GM23338 (cell line): Measurements from ENCODE around the gene COQ8B. TPM values are rescaled to one million over a fixed set of nuclear protein-coding genes. Genes with fewer than 3 reads are reported as not detected.

Source experiments
- ATAC-seq: fragments of 200-7000 bp; cut with Tn5 transposase; 3 replicates; pipeline ENCODE4 v1.9.1; 2020
- DNase-seq: peaks from one replicate; pipeline ENCODE4 v3.0.0-alpha.2; 2015; ENCODE audit warnings: low spot score
- H2AFZ ChIP-seq: fragments of 200-600 bp; sonication (generic); 2 replicates; pipeline ENCODE4 v1.8.0; 2016; ENCODE audit warnings: antibody characterized with exemption, mild to moderate bottlenecking, moderate library complexity
- H3F3A ChIP-seq: fragments of 200-600 bp; sonication (generic); replicated peaks from 2 replicates; pipeline ENCODE4 v1.8.0; 2017; ENCODE audit warnings: antibody characterized with exemption, mixed run types, low read depth
- H3K27ac ChIP-seq: fragments of 200-600 bp; sonication (generic); 2 replicates; pipeline ENCODE4 v1.6.1; 2016; ENCODE audit warnings: low read depth
- H3K27me3 ChIP-seq: fragments of 200-600 bp; sonication (generic); 2 replicates; pipeline ENCODE4 v1.8.0; 2016; ENCODE audit warnings: mild to moderate bottlenecking, mixed run types, moderate library complexity; ENCODE audit not compliant: insufficient read depth
- H3K36me3 ChIP-seq: fragments of 200-600 bp; sonication (generic); 2 replicates; pipeline ENCODE4 v1.8.0; 2016; ENCODE audit warnings: mild to moderate bottlenecking; ENCODE audit not compliant: insufficient read depth
- H3K4me1 ChIP-seq: fragments of 200-600 bp; sonication (generic); 2 replicates; pipeline ENCODE4 v1.8.0; 2016; ENCODE audit warnings: mild to moderate bottlenecking, moderate library complexity; ENCODE audit not compliant: insufficient read depth
- H3K4me2 ChIP-seq: fragments of 200-600 bp; sonication (generic); 2 replicates; pipeline ENCODE4 v1.7.1; 2017; ENCODE audit warnings: mixed run types
- H3K4me3 ChIP-seq: fragments of 200-600 bp; sonication (generic); 2 replicates; pipeline ENCODE4 v1.6.1; 2016; ENCODE audit warnings: mixed run types
- H3K79me2 ChIP-seq: fragments of 200-600 bp; sonication (generic); replicated peaks from 2 replicates; pipeline ENCODE4 v1.8.0; 2017; ENCODE audit warnings: mild to moderate bottlenecking; ENCODE audit not compliant: insufficient read depth
- H3K9me2 ChIP-seq: fragments of 200-600 bp; sonication (generic); 2 replicates; pipeline ENCODE4 v1.8.0; 2017; ENCODE audit not compliant: insufficient read depth
- H4K20me1 ChIP-seq: fragments of 200-600 bp; sonication (generic); replicated peaks from 2 replicates; pipeline ENCODE4 v1.8.0; 2017; ENCODE audit warnings: mild to moderate bottlenecking; ENCODE audit not compliant: insufficient read depth
- H3K27ac Mint-ChIP-seq: 2 replicates; pipeline ENCODE4 v1.8.0; 2020; ENCODE audit warnings: inconsistent platforms, mild to moderate bottlenecking, moderate library complexity, mixed read lengths
- H3K27me3 Mint-ChIP-seq: 3 replicates; pipeline ENCODE4 v1.8.0; 2022; ENCODE audit warnings: low read depth, mild to moderate bottlenecking, moderate library complexity, mixed read lengths, inconsistent platforms; ENCODE audit not compliant: insufficient read depth, poor library complexity
- H3K36me3 Mint-ChIP-seq: 3 replicates; pipeline ENCODE4 v1.8.0; 2021; ENCODE audit warnings: low read depth, mild to moderate bottlenecking, inconsistent platforms, moderate library complexity, mixed read lengths
- H3K4me1 Mint-ChIP-seq: 3 replicates; pipeline ENCODE4 v1.8.0; 2020; ENCODE audit warnings: mild to moderate bottlenecking, inconsistent platforms, mixed read lengths
- H3K4me3 Mint-ChIP-seq: 3 replicates; pipeline ENCODE4 v1.8.0; 2021; ENCODE audit warnings: moderate library complexity, mild to moderate bottlenecking, inconsistent platforms, mixed read lengths
- H3K9me3 Mint-ChIP-seq: 3 replicates; pipeline ENCODE4 v1.8.0; 2020; ENCODE audit warnings: moderate library complexity, mild to moderate bottlenecking, inconsistent platforms, mixed read lengths
- CREB1 ChIP-seq: fragments of 250-450 bp; sonication (Bioruptor Pico); IDR thresholded peaks from 2 replicates; pipeline ENCODE4 v1.5.0; 2020; ENCODE audit warnings: low read depth, mild to moderate bottlenecking, moderate library complexity
- EZH2 ChIP-seq: fragments of 200-600 bp; sonication (generic); IDR thresholded peaks from one replicate; pipeline ENCODE4 v1.8.0; 2017; ENCODE audit warnings: antibody characterized with exemption, mild to moderate bottlenecking, low read depth; ENCODE audit not compliant: unreplicated experiment
- EZH2phosphoT487 ChIP-seq: fragments of 200-600 bp; sonication (generic); IDR thresholded peaks from one replicate; pipeline ENCODE4 v1.8.1; 2018; ENCODE audit warnings: antibody characterized with exemption; ENCODE audit not compliant: unreplicated experiment
- JUNB ChIP-seq: IDR thresholded peaks from one replicate; pipeline ENCODE4 v1.6.1; 2016; ENCODE audit warnings: antibody characterized with exemption; ENCODE audit not compliant: unreplicated experiment
- NANOG ChIP-seq: IDR thresholded peaks from 2 replicates; pipeline ENCODE4 v1.6.1; 2016; ENCODE audit warnings: antibody characterized with exemption, borderline replicate concordance
- POLR2AphosphoS5 ChIP-seq: IDR thresholded peaks from 2 replicates; pipeline ENCODE4 v1.6.1; 2016; ENCODE audit warnings: antibody characterized with exemption, low read depth
- STAT1 ChIP-seq: IDR thresholded peaks from one replicate; pipeline ENCODE4 v1.6.1; 2016; ENCODE audit warnings: antibody characterized with exemption; ENCODE audit not compliant: unreplicated experiment
- ZNF114 ChIP-seq: fragments of 250-450 bp; sonication (Bioruptor Pico); IDR thresholded peaks from 2 replicates; pipeline ENCODE4 v1.5.0; 2020; ENCODE audit warnings: mild to moderate bottlenecking, moderate library complexity
- ZNF331 ChIP-seq: fragments of 250-450 bp; sonication (Bioruptor Pico); IDR thresholded peaks from 2 replicates; pipeline ENCODE4 v1.5.0; 2020; ENCODE audit warnings: low read depth, mild to moderate bottlenecking, moderate library complexity
- polyA plus RNA-seq: library from polyadenylated mRNA; unstranded; fragments of >200 nt; fragmentation: Nextera tagmentation; extraction: Ambion mirVana; gene quantifications from 2 replicates; pipeline ENCODE4 v1.2.1, GENCODE V29; 2016
- total RNA-seq: library from RNA; depleted of rRNA; stranded (reverse); fragments of >200 nt; shearing (Covaris generic); gene quantifications from 2 replicates; pipeline ENCODE4 v1.2.3, GENCODE V29; 2014
- TF ChIP-seq, protein P1 (sequence below): fragments of 250-450 bp; sonication (Bioruptor Pico); IDR thresholded peaks from 2 replicates; pipeline ENCODE4 v1.5.0; 2020; ENCODE audit warnings: mild to moderate bottlenecking, moderate library complexity
- TF ChIP-seq, protein P2 (sequence below), 2 experiments: fragments of 200-600 bp in 1 of 2; sonication (generic) in 1 of 2; conservative IDR thresholded peaks; 2 replicates each; pipeline versions ENCODE4 v1.5.1 to v1.6.1; 2016 to 2017; ENCODE audit warnings: antibody characterized with exemption in 2 of 2, low read depth in 2 of 2, mild to moderate bottlenecking in 2 of 2, moderate library complexity in 1 of 2
- TF ChIP-seq, protein P3 (sequence below): IDR thresholded peaks from 2 replicates; pipeline ENCODE4 v1.6.1; 2016; ENCODE audit warnings: antibody characterized with exemption
- TF ChIP-seq, protein P4 (sequence below): IDR thresholded peaks from one replicate; pipeline ENCODE4 v1.6.1; 2018; ENCODE audit warnings: antibody characterized with exemption; ENCODE audit not compliant: unreplicated experiment

COQ8B gene
- total and polyA plus RNA-seq, 2 experiments from 2014 or later, result 13.9 to 59.6 TPM

DNA sequence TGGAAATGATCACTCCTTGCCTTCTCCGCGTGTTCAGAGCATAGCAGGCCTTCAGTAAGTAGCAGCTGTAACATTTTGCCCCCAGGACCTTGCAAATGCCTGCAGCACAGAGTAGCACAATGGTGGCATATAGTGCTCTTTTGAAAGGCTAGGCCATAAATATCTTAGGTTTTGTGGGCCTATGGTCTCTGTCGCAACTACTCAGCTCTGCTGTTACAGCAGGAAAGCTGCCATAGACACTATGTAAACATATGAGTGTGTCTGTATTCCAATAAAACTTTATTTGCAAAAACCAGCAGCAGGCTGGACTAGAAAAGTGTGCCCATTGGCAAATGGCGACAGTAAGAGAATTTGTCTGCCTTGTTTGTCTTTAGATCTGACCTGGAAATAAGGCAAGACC, 9.6 kb upstream of the COQ8B start:
- Mint-ChIP-seq H3K4me3 (no peak overlapping the region), H3K4me1 (no peaks in the 10 kb centered on the region), H3K36me3 (peaks cover 40% of the 10 kb centered on the region), H3K9me3 (no peaks in the 10 kb centered on the region), H3K27me3 (peaks cover 2% of the 10 kb centered on the region), H3K27ac (no peak overlapping the region)
- Histone ChIP-seq H3K27me3 (no peaks in the 10 kb centered on the region), H3F3A (no peaks in the 10 kb centered on the region), H3K4me2 (no peak overlapping the region), H3K4me3 (no peak overlapping the region), H3K9me2 (no peaks in the 10 kb centered on the region), H4K20me1 (no peaks in the 10 kb centered on the region; the same call in none of the 2 replicates), H3K27ac (no peak overlapping the region), H2AFZ (no peak overlapping the region), H3K79me2 (no peaks in the 10 kb centered on the region; the same call in 1 of the 2 replicates), H3K4me1 (no peaks in the 10 kb centered on the region), H3K36me3 (0 out of 2 replicates have a peak, but pooled peaks cover 8% of the 10 kb centered on the region)
- TF ChIP-seq, protein P1, sequence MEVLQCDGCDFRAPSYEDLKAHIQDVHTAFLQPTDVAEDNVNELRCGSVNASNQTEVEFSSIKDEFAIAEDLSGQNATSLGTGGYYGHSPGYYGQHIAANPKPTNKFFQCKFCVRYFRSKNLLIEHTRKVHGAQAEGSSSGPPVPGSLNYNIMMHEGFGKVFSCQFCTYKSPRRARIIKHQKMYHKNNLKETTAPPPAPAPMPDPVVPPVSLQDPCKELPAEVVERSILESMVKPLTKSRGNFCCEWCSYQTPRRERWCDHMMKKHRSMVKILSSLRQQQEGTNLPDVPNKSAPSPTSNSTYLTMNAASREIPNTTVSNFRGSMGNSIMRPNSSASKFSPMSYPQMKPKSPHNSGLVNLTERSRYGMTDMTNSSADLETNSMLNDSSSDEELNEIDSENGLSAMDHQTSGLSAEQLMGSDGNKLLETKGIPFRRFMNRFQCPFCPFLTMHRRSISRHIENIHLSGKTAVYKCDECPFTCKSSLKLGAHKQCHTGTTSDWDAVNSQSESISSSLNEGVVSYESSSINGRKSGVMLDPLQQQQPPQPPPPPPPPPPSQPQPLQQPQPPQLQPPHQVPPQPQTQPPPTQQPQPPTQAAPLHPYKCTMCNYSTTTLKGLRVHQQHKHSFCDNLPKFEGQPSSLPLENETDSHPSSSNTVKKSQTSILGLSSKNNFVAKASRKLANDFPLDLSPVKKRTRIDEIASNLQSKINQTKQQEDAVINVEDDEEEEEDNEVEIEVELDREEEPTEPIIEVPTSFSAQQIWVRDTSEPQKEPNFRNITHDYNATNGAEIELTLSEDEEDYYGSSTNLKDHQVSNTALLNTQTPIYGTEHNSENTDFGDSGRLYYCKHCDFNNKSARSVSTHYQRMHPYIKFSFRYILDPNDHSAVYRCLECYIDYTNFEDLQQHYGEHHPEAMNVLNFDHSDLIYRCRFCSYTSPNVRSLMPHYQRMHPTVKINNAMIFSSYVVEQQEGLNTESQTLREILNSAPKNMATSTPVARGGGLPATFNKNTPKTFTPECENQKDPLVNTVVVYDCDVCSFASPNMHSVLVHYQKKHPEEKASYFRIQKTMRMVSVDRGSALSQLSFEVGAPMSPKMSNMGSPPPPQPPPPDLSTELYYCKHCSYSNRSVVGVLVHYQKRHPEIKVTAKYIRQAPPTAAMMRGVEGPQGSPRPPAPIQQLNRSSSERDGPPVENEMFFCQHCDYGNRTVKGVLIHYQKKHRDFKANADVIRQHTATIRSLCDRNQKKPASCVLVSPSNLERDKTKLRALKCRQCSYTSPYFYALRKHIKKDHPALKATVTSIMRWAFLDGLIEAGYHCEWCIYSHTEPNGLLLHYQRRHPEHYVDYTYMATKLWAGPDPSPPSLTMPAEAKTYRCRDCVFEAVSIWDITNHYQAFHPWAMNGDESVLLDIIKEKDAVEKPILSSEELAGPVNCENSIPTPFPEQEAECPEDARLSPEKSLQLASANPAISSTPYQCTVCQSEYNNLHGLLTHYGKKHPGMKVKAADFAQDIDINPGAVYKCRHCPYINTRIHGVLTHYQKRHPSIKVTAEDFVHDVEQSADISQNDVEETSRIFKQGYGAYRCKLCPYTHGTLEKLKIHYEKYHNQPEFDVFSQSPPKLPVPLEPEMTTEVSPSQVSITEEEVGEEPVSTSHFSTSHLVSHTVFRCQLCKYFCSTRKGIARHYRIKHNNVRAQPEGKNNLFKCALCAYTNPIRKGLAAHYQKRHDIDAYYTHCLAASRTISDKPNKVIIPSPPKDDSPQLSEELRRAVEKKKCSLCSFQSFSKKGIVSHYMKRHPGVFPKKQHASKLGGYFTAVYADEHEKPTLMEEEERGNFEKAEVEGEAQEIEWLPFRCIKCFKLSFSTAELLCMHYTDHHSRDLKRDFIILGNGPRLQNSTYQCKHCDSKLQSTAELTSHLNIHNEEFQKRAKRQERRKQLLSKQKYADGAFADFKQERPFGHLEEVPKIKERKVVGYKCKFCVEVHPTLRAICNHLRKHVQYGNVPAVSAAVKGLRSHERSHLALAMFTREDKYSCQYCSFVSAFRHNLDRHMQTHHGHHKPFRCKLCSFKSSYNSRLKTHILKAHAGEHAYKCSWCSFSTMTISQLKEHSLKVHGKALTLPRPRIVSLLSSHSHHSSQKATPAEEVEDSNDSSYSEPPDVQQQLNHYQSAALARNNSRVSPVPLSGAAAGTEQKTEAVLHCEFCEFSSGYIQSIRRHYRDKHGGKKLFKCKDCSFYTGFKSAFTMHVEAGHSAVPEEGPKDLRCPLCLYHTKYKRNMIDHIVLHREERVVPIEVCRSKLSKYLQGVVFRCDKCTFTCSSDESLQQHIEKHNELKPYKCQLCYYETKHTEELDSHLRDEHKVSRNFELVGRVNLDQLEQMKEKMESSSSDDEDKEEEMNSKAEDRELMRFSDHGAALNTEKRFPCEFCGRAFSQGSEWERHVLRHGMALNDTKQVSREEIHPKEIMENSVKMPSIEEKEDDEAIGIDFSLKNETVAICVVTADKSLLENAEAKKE (CRISPR knock-in tag), result no peak
- no peak for TF ChIP-seq NANOG
- no peak for TF ChIP-seq EZH2
- TF ChIP-seq JUNB, result no peak
- no peak for TF ChIP-seq CREB1 (CRISPR knock-in tag)
- no peak for TF ChIP-seq ZNF331 (CRISPR knock-in tag)
- no peak for TF ChIP-seq POLR2AphosphoS5
- TF ChIP-seq EZH2phosphoT487, result no peak
- TF ChIP-seq, protein P2, sequence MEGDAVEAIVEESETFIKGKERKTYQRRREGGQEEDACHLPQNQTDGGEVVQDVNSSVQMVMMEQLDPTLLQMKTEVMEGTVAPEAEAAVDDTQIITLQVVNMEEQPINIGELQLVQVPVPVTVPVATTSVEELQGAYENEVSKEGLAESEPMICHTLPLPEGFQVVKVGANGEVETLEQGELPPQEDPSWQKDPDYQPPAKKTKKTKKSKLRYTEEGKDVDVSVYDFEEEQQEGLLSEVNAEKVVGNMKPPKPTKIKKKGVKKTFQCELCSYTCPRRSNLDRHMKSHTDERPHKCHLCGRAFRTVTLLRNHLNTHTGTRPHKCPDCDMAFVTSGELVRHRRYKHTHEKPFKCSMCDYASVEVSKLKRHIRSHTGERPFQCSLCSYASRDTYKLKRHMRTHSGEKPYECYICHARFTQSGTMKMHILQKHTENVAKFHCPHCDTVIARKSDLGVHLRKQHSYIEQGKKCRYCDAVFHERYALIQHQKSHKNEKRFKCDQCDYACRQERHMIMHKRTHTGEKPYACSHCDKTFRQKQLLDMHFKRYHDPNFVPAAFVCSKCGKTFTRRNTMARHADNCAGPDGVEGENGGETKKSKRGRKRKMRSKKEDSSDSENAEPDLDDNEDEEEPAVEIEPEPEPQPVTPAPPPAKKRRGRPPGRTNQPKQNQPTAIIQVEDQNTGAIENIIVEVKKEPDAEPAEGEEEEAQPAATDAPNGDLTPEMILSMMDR (conservative IDR thresholded peaks at IDR 0.05; ENCODE audit: low read depth in 2 of 2), result no peak
- no peak for TF ChIP-seq ZNF114 (CRISPR knock-in tag)
- no peak for TF ChIP-seq STAT1
- TF ChIP-seq, protein P3, sequence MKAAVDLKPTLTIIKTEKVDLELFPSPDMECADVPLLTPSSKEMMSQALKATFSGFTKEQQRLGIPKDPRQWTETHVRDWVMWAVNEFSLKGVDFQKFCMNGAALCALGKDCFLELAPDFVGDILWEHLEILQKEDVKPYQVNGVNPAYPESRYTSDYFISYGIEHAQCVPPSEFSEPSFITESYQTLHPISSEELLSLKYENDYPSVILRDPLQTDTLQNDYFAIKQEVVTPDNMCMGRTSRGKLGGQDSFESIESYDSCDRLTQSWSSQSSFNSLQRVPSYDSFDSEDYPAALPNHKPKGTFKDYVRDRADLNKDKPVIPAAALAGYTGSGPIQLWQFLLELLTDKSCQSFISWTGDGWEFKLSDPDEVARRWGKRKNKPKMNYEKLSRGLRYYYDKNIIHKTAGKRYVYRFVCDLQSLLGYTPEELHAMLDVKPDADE, result no peak
- TF ChIP-seq, protein P4, sequence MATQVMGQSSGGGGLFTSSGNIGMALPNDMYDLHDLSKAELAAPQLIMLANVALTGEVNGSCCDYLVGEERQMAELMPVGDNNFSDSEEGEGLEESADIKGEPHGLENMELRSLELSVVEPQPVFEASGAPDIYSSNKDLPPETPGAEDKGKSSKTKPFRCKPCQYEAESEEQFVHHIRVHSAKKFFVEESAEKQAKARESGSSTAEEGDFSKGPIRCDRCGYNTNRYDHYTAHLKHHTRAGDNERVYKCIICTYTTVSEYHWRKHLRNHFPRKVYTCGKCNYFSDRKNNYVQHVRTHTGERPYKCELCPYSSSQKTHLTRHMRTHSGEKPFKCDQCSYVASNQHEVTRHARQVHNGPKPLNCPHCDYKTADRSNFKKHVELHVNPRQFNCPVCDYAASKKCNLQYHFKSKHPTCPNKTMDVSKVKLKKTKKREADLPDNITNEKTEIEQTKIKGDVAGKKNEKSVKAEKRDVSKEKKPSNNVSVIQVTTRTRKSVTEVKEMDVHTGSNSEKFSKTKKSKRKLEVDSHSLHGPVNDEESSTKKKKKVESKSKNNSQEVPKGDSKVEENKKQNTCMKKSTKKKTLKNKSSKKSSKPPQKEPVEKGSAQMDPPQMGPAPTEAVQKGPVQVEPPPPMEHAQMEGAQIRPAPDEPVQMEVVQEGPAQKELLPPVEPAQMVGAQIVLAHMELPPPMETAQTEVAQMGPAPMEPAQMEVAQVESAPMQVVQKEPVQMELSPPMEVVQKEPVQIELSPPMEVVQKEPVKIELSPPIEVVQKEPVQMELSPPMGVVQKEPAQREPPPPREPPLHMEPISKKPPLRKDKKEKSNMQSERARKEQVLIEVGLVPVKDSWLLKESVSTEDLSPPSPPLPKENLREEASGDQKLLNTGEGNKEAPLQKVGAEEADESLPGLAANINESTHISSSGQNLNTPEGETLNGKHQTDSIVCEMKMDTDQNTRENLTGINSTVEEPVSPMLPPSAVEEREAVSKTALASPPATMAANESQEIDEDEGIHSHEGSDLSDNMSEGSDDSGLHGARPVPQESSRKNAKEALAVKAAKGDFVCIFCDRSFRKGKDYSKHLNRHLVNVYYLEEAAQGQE, result no peak
- DNase-seq, result no peak
- ATAC-seq, result no peak
